HT-29 (cell line): ENCODE results near the gene MTA1. TPM values are rescaled to one million over a fixed set of nuclear protein-coding genes. Genes with fewer than 3 reads are reported as not detected.

ENCODE experiments used
- total RNA-seq: library from RNA; depleted of rRNA; stranded (reverse); fragments of >200 nt; shearing (Covaris generic); gene quantifications from 2 replicates; pipeline ENCODE4 v1.2.3, GENCODE V29; 2014; rRNA removed

MTA1 gene
- total RNA-seq, 1 experiment from 2014 or later: 136 TPM

Other genes with a start within 250 kb of the MTA1 start
- gene NUDT14, start 238.5 kb upstream of the MTA1 start, total RNA-seq: 63.2 and 74.9 TPM in 2 replicates
- 65.8 and 72.3 TPM in 2 replicates for gene BTBD6, start 171.3 kb upstream of the MTA1 start, total RNA-seq
- gene BRF1, start 118.8 kb upstream of the MTA1 start, total RNA-seq: 46.6 and 50.2 TPM in 2 replicates
- gene PACS2, start 105.1 kb upstream of the MTA1 start, total RNA-seq: 65.6 and 65.7 TPM in 2 replicates
- gene TEX22, start 21.3 kb upstream of the MTA1 start, total RNA-seq: not detected in 2 replicates
- 267 and 274 TPM in 2 replicates for gene CRIP2, start 55.0 kb downstream of the MTA1 start, total RNA-seq
- gene CRIP1, start 67.1 kb downstream of the MTA1 start, total RNA-seq: 667 and 791 TPM in 2 replicates
- gene TEDC1, start 71.4 kb downstream of the MTA1 start, total RNA-seq: 112 and 140 TPM in 2 replicates
- 0.31 and 0.65 TPM in 2 replicates for gene TMEM121, start 106.8 kb downstream of the MTA1 start, total RNA-seq